HFFc6 (cell line): Measurements from ENCODE around the gene SYNJ2. TPM values are rescaled to one million over a fixed set of nuclear protein-coding genes. Genes with fewer than 3 reads are reported as not detected.

ENCODE experiments used
- DNase-seq: peaks from one replicate; pipeline ENCODE4 v3.0.0-alpha.2; 2018
- H3K27ac Mint-ChIP-seq: 2 replicates; pipeline ENCODE4 v1.8.0; 2020; ENCODE audit warnings: mild to moderate bottlenecking, mixed read lengths
- H3K27me3 Mint-ChIP-seq: 2 replicates; pipeline ENCODE4 v1.8.0; 2021; ENCODE audit warnings: mild to moderate bottlenecking, moderate library complexity, mixed read lengths; ENCODE audit not compliant: insufficient read depth
- H3K36me3 Mint-ChIP-seq: 2 replicates; pipeline ENCODE4 v1.8.0; 2021; ENCODE audit warnings: low read depth, mixed read lengths
- H3K4me1 Mint-ChIP-seq: 2 replicates; pipeline ENCODE4 v1.8.0; 2020; ENCODE audit warnings: low read depth, mixed read lengths
- H3K4me3 Mint-ChIP-seq: 2 replicates; pipeline ENCODE4 v1.8.0; 2020; ENCODE audit warnings: mild to moderate bottlenecking, moderate library complexity, mixed read lengths
- H3K9me3 Mint-ChIP-seq: 2 replicates; pipeline ENCODE4 v1.8.0; 2020; ENCODE audit warnings: mild to moderate bottlenecking, mixed read lengths
- CTCF ChIP-seq: fragments of 200-600 bp; sonication (generic); IDR thresholded peaks from 2 replicates; pipeline ENCODE4 v1.5.0; 2021; ENCODE audit warnings: antibody characterized with exemption, mild to moderate bottlenecking
- total RNA-seq, 6 experiments: library from RNA; stranded (reverse); fragmentation: NEBNext Ultra II Directional; extraction: Animal tissue kit (Norgen Biotek cat#: 25700); gene quantifications; 2 replicates in 1 of 6; 3 replicates in 5 of 6; pipeline ENCODE4 v1.2.3, GENCODE V29; 2021

SYNJ2 gene
- total RNA-seq, 6 experiments from 2014 or later, result 31.8 to 46.4 (median 41.3) TPM

- TF ChIP-seq CTCF, result no peak
- Mint-ChIP-seq H3K4me3 (no peak overlapping the region), H3K27ac (no peak overlapping the region), H3K9me3 (peaks cover 29% of the 10 kb centered on the region), H3K27me3 (no peaks in the 10 kb centered on the region), H3K36me3 (peaks cover 28% of the 10 kb centered on the region), H3K4me1 (peaks cover 15% of the 10 kb centered on the region)
- DNase-seq, result no peak
Measured at GRCh38 chr6:157961832-157962575, 19.7 kb upstream of the SYNJ2 start.

GRCh38 chr6:157962601-157963302 lies 18.9 kb upstream of the SYNJ2 start:
- Mint-ChIP-seq H3K27ac (no peak overlapping the region), H3K36me3 (peaks cover 28% of the 10 kb centered on the region), H3K27me3 (no peaks in the 10 kb centered on the region), H3K9me3 (peaks cover 25% of the 10 kb centered on the region), H3K4me3 (no peak overlapping the region), H3K4me1 (peaks cover 15% of the 10 kb centered on the region)
- DNase-seq, result no peak
- no peak for TF ChIP-seq CTCF

- H3K9me3 Mint-ChIP-seq, result peaks cover 12% of the 10 kb centered on the region
- no peak overlapping the region for H3K4me3 Mint-ChIP-seq
- H3K4me1 Mint-ChIP-seq, result peaks cover 20% of the 10 kb centered on the region
- H3K36me3 Mint-ChIP-seq, result peaks cover 22% of the 10 kb centered on the region
- TF ChIP-seq CTCF, result no peak
- no peak for DNase-seq
- no peaks in the 10 kb centered on the region for H3K27me3 Mint-ChIP-seq
- H3K27ac Mint-ChIP-seq, result no peak overlapping the region
Measured at GRCh38 chr6:157964100-157964499, 17.6 kb upstream of the SYNJ2 start.

GRCh38 chr6:157965387-157965786 lies 16.3 kb upstream of the SYNJ2 start:
- Mint-ChIP-seq H3K4me1 (peaks cover 23% of the 10 kb centered on the region), H3K9me3 (no peaks in the 10 kb centered on the region; the same call in 1 of the 2 replicates), H3K27me3 (no peaks in the 10 kb centered on the region), H3K36me3 (peaks cover 10% of the 10 kb centered on the region; the same call in 1 of the 2 replicates), H3K4me3 (no peak overlapping the region), H3K27ac (no peak overlapping the region)
- no peak for TF ChIP-seq CTCF
- no peak for DNase-seq

GRCh38 chr6:157966589-157966977 lies 15.1 kb upstream of the SYNJ2 start:
- Mint-ChIP-seq H3K4me1 (peaks cover 23% of the 10 kb centered on the region), H3K36me3 (peaks cover 10% of the 10 kb centered on the region; the same call in 1 of the 2 replicates), H3K27ac (no peak overlapping the region), H3K4me3 (no peak overlapping the region), H3K27me3 (peaks cover 1% of the 10 kb centered on the region; the same call in 1 of the 2 replicates), H3K9me3 (no peaks in the 10 kb centered on the region; the same call in 1 of the 2 replicates)
- no peak for DNase-seq
- no peak for TF ChIP-seq CTCF
